Kasumi-1 (cell line): ENCODE results near the gene GATD1.

Experiments used
- DNase-seq, 2 experiments: peaks; one replicate each; lab custom pipeline; 2025; lab: John Stamatoyannopoulos, UW

Gene GATD1

DNA sequence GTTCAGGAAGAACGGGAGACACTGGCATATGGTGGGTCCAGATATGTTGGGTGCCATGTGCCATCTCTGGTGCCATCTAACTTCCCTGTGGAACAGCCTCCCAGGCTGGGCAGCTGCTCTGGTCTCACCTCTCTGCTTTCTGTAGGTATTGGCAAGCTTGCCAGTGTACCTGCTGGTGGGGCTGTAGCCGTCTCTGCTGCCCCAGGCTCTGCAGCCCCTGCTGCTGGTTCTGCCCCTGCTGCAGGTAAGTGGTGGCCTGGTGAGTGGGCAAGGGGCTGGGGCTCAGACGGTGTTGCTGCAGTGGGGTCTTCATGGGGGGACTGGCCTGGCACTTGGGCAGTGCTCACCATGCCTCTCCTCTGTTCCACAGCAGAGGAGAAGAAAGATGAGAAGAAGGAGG is 35.1 kb upstream of the GATD1 start:
- no peak for DNase-seq

DNA sequence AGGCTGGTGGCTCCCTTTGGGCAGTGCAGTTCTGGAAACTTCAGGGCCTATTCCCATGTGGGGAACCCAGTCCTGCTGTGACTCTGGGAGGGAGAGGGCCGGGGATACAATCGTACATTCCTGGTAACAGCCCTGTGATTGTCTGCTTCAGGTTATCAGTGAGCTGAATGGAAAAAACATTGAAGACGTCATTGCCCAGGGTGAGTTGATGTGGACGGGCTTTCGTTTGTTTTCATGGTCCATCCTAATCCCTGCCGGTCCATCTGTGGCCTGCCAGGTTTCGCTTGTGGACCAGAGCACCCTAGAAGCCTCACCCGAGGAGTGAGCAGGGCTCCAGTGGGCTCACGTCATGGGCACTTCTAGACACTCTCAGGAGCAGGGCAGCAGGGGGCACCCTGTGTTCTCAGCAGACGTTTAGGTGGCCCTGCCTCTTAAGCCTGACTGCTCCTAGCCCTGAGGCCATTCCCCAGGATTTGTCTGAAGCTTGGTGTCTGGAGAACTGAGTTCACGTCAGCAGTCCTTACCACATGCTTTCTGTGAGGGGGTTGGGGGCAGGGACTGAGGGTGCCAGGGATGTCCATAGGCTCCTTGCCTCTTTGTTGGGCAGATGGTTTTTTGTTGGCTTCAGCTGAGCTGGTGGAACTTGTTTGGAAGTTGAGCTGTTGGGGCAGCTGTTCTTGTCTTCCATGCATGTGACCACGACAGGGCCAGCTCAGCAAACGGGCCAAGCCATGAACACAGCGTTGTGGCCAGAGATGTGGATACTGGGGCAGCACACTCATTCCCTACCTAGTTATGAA is 34.4 kb upstream of the GATD1 start:
- peak in 1 of 2 experiments; percentile 34 for DNase-seq

DNA sequence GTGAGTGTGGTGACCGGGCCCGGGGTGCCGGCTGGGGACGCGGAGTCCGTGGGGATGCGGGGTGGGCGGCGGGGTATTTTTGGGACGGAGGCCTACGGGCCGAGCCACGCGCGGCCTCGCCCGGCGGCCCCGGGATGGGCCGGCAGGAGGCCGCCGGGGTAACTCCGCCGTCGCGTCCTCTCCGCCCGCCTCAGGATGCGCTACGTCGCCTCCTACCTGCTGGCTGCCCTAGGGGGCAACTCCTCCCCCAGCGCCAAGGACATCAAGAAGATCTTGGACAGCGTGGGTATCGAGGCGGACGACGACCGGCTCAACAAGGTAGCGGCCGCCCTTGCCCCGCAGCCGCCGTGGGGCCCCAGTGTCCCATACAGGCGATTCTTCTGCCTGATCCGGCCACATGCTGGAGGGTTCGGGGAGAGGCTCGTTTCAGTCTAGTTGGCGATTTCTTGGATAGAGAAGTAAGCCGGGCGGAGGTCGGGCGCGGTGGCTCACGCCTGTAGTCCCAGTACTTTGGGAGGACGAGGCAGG is 32.8 kb upstream of the GATD1 start:
- DNase-seq: no peak

DNA sequence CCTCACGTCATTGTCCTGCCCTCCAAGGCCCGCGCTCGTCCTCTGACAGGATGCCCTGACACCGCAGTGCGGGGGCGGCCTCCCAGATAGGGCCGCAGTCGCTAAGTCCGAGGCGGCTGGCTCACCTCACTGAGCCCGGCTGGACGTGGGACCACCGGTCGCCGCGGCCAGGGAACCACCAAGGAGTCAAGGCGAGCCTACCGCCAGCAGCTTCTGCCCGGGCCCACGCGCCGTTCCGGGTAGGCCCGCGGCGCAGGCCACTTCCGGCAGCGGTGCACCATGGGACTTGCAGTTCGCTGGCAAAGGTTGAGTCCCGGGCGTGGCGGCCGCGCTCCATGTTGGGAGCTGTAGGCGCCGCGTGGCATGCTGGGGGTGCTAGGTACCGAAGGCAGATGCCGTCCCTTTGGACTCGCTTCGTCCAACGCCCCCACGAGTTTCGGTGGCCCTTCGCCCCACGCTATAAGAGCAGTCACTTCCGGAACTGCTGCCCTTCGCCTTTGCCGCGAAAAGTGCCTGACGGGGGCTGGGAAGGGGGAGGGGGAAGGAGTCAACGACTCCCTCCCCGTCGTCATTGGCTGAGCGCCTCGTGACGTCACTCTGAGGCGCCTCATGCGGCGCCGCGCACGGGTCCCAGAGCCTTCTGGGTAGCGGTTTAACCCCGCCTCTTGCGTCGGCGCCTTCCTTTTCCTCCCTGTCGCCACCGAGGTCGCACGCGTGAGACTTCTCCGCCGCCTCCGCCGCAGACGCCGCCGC is 32.2 kb upstream of the GATD1 start, which contains the start of gene RPLP2:
RPLP2 (plus strand) TSS at position 681 of the 753 bp plus-strand sequence. CDS start 268 bp downstream, outside the sequence.
- peak; percentile 96 to 98 for DNase-seq

DNA sequence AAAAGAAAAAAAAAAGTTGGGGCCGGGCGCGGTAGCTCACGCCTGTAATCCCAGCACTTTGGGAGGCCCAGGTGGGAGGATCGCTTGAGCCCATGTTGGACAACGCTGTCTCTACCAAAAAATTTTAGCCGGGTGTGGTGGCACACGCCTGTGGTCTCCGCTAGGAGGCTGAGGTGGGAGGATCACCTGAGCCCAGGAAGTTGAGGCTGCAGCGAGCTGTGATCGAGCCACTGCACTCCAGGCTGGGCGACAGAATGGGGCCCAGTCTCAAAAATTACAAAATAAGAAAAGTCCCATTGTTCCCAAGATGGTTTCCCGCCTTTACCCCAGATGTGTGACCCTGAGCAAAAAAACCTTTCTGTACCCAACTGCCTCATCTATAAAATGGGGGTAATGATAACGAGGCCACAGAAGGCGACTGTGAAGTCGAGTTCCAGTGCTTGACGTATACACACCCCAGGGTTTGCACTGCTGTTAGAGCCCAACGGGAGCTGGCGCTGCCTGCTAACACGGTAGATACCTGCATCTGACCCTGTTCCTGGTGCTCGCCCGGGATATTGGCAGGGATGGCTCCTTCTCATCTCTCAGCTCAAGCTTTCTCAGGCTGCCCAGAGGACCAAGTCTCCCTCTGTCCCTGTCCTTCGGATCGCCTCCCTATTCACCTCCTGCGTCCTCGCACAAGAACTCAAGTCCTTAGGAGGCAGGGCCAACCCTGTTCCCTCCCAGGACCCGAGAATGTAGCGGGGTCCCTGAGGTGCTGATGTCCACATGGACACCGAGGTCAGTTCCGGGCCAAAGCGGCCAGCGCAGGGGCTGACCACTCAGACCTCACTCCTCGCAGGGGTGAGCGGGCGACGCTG is 31.4 kb upstream of the GATD1 start:
- DNase-seq: peak; percentile 51 to 66

DNA sequence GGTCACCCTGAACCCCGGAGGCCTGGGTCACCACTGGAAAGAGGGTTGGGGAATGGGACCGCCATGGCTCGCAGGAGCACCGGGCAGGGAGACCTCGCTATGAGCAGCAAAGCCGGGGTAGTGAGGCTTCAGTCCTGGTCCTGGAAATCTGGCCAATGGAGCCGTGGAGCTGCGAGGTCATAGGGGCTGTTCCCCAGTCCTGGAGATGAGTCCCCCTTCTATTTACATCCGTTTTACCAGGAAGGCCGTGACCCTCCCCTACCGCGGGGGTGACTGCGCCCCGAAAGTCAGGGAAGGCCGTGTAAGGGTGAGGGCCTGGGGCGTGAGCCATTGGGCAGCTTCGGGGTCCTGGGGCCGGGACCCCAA is 27.3 kb upstream of the GATD1 start:
- no peak for DNase-seq

DNA sequence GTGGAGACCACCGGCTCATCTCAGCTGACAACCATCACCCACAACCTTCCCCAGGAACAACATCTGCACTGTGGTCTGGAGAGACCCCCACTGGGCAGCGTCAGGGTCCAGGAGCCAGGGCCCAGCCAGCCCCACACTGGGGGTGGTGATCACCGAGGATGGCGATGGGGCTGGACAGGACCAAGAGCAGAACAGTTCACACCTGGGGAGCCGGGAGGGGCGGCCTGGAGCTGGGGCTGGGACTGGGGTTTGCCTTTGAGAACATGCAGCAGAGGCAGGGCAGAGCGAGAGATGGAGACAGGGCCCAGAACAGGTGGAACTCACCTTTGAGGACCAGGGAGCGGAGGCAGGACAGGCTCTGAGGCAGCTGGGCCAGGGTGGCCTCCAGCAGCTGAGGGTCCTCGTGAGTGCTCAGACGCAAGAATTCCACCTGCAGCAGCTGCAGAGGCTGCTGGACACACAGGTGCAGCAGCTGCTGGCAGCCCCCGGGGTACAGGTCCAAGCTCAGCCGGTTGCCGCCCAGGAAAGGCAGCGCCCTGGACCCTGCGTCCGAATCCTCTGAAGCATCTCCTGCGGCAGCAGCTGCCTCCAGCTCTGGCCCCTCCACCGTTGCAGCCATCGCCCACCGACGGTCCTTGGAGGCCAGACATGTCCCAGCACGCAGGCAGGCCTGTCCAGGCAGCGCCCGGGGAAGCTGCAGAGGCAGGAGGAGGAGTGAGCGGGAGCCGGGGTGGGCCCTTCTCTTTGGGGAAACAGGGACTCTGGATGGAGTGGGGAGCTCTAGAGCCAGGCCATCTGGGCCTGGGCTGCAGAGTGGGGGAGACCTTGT is 26.7 kb upstream of the GATD1 start:
- DNase-seq: no peak

DNA sequence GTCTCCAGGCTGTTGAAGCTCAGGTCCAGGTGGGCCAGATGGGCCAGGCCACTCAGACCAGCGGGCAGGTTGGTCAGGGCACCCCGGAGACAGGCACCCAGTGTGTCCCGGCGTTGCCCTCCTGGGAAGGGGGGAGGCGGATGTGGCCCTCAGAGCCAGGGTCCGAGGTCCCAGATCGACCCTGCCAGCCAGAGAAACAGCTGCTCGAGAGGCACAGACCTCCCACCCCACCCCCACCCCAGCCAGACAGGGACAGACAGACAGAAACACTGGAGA is 26.1 kb upstream of the GATD1 start:
- no peak for DNase-seq

DNA sequence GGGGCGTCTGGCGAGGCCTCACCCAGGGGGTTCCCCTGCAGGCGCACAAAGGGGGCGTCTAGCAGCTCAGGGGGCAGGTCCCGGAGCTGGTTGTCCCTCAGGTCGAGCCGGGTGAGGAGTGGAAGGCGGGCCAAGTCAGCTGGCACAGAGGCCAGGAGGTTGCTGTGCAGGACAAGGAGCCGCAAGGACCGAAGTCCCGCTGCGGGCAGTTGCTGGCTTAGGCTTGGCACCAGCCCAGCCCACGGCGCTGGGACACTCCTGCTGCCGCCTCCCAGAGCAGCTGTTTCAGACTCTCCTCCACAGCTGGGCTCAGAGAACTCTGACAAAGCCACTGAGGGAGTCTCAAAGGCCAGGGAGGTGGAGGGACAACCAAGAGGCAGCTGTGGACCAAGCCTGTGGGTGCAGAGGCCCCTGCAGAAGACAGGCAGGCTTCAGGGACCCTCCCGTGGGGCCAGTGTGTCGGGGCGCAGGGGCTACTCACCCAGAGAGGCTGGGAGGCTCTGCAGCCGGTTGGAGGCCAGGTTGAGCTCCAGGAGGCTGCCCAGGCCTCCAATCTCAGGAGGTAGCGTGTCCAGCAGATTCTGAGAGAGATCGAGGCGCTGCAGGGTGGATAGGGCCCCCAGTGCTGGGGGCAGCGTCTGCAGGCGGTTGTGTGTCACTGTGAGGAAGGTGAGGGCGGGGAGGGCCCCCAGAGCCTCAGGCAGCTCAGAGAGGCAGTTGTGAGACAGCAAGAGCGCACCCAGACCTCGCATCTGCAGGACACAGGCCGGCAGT is 25.6 kb upstream of the GATD1 start:
- DNase-seq: no peak

DNA sequence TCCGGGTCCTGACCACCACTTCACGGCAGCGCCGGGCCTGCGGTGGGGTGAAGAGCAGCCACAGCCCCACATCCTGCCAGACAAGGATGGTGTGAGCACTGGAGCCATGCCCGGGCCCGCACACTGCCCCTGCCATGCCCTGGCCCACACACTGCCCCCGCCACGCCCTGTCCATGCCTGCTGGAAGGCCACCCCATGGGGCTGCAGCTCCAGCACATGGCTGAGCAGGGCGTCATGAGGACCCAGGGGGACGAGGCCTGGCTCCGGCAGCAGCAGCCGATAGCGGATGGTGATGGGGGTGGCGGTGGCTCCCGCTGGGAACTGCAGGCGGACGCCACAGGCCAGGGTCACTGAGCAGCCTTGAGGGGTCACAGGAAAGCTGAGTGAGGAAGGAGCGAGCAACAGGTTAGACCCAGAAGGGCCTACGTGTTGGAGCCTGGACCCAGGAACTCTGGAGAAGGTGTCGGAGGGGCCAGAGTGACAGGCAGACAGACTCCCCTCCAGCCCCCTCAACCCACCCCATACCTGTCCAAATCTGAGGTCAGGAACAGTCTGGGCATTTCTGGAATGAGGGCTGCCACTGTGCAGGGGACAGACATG is 24.8 kb upstream of the GATD1 start:
- no peak for DNase-seq

DNA sequence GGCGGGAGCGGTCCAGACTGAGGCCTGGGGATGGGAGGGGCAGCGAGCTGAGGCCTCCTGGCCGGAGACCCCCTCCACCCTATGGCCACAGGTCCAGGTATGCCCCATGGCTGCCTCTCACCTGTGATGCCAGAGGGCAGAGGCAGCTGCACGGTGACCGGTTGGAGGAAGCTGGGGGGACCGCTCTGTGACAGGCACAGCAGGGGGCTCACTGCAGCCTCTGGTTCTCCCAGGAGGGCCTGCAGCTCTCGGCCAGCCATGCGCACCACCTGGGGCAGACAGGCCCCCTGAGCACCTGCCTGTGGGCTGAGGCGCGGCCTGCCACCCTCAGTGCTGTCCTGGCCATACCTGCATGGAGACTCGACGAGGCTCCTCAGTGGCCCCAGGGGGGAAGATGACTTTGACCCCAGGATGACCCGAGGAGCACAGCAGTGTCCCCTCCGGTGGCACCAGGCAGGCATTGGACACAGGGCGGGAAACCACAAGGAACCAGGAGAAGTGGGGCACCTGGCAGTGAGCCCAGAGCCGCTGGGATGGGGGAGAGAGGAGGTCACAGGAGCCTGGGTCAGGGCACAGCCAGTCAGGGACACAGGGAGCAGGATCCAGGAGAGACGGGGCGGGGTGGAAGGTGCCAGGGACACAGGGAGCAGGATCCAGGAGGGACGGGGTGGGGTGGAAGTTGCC is 24.0 kb upstream of the GATD1 start:
- DNase-seq: no peak

DNA sequence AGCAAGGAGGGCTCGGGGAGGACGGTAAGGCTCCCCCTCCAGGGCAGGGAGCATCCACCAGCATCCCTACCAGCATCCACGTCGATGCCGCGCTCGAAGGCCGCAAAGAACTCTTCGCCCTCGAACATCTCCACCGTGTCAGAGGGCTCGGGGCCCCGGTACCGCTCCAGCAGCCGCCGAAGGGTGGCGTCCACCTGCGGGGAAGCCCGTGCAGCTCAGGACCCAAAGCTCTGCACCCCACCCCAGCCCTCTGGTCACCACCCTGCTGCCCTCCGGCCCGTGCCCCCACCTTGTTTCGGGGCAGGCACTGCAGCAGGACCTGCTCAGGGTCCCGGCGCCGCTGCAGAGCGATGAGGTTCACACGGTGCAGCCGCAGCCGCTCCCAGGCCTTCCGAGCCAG is 23.2 kb upstream of the GATD1 start:
- no peak for DNase-seq

DNA sequence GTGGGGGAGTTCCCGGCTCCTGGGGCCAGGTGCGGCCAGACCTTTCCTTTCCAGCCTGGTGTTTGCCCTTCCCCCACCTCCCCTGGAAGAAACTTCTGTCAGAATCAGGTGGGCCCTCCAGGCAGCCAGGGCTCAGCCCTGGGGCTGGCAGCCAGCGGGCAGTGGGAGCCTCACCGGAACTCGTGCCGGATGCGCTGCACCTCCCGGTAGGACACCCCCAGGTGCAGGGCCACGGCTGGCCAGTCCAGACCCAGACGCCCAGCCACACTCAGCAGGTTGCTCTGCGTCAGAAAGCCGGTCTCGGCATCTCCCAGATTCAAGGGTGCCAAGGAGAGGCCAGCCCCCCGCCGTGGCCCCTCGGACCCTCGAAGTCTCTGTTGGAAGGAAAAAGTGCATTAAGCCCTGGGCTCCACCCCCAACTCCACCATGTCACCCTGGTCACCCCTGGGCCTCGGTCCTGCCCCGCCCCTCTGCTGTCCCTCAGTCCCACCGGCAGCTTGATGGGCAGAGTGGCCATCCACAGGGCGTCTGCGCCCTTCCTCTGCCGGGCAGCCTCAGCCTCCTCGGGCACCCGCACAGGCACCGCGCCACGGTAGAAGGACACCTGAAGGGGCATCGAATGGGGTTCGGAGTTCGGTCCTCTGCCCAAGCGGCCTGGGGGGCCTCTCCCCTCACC is 22.5 kb upstream of the GATD1 start:
- DNase-seq: no peak

DNA sequence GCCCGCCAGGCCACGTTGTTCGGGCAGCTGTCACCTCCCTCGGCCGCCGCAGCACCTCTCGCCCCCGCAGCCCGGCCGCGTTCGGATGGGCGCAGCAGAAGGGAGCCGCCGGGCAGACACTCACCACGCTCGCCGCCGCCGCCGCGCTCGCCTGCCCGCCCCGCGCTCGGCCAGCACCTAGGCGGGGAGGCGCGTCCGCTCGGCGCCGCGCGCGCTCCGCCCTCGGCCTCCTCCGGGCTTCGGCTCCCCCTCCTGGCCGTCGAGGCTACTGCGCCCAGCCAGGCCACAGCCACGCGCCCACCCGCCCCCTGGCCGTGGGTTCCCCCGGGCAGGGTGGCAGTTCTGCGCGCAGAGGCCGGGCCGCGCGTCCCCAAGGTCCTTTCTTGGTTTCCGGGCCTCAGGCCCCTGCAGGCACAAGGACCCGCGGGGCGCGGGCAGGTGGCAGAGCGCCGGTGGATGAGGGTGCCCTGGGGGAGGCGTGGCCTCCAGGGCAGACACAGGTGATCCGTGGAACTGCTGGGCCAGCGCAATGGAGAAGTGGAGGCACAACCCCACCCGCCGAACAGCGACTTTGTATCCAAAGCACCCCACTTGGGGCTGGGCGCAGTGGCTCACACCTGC is 20.9 kb upstream of the GATD1 start, which contains the start of gene SLC25A22:
SLC25A22 (minus strand) TSS at position 189 of the 621 bp plus-strand sequence. CDS start 3,275 bp downstream, outside the sequence.
- peak; percentile 69 to 80 for DNase-seq

DNA sequence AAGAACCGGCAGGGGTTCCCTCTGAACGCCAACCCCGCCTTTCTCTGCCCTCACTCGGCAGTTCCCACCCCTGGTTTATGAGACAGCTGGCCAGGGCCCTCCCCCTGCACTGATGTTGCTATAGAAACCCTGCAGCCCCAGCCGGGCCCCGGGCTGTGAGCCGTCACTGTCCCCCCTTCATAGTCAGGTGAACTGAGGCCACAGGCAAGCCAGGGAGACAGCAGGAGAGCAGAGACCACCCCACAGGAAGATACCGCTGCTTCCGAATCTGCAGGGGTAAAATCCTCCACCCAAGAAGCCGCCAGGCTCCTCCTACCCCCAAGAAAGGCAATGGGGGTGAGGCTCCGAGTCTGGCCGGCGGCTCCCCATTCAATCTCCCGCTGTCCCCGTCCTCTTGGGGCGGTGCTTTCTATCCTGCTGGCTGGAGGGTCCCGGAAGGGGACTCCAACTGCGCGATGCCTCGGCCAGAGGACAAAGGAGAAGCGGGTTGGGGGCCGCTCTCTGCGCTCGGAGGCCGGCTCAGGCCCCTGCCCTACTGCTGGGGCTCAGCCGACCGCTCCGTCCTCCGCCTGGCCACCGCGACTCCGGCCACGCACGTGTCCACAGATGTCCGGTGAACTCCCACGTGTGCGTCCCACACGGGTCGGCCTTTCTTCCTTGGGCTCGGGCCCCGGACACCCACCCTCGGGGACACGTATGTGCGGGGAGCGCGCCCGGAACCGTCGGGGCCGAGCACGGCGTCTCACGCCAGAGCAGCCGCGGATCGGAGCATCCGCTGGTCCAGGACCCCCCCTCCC is 20.2 kb upstream of the GATD1 start:
- peak; percentile 93 to 96 for DNase-seq

DNA sequence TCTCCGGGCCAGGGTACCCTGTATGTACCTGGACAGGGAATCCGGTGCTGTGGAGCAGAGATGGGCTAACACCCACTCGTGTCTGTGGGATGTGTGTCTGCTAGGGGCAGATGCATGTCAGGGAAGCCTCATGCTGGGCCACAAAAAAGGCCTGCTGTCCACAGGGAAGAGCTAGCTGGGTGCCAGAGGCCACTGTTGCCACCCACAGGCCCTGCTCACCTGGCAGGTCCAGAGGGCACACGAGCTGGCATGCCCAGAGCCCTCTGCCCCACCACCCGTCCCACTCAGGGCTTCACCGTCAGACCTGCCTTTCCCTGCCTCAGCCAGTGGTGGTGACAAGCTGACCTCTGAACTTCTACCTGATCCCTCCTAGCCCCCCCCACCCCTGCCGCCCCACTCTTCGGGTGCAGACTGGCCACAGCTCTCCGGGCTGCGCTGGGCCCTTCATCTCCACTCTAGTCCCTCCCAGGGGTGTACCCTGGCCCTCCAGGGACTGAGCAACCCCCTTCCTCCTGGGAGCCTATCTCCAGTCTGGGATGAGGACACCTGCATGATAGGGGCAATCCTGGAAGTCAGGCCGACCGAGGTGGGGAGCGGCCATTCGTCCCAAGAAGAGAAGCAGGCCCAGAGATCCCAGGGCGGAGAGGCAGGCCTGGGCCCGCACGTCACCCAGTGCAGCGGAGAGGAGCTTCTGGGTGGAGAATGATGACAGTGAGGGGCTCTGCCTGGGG is 19.4 kb upstream of the GATD1 start:
- DNase-seq: no peak
